HCT116 (cell line): ENCODE data around the gene FRMD4A. TPM values are rescaled to one million over a fixed set of nuclear protein-coding genes. Genes with fewer than 3 reads are reported as not detected.

Experiments
- ATAC-seq: fragments of 200-7000 bp; cut with Tn5 transposase; 2 replicates; pipeline ENCODE4 v1.9.1; 2020; ENCODE audit warnings: mild to moderate bottlenecking, moderate library complexity
- BruUV-seq: library from RNA; stranded (reverse); fragments of 400-500 nt; replicated peaks from 2 replicates; lab custom pipeline; 2021; lab: Mats Ljungman, UMichigan
- CTCF ChIA-PET: fragments of 300-600 bp; sonication (Branson Sonifier 250); formaldehyde crosslinking; loops from one replicate; lab custom pipeline; 2021; ENCODE audit warnings: antibody characterized with exemption; lab: Charles Lee
- POLR2A ChIA-PET: fragments of 300-600, 350-600 bp; sonication (Branson Sonifier 250); formaldehyde crosslinking; loops from one replicate; lab custom pipeline; 2021; ENCODE audit warnings: antibody characterized with exemption; lab: Charles Lee
- RAD21 ChIA-PET, 2 experiments: fragments of 300-600 bp; sonication (Branson Sonifier 250); formaldehyde crosslinking; loops; one replicate each; lab custom pipeline; 2023; ENCODE audit warnings: low total read pairs in 2 of 2; ENCODE audit not compliant: uncharacterized antibody in 2 of 2, unreplicated experiment in 2 of 2, low non-redundant PET in 1 of 2; lab: Charles Lee
- DNase-seq: peaks from one replicate; pipeline ENCODE4 v3.0.0-alpha.2; 2010; ENCODE audit warnings: low read depth, low spot score
- H2AFZ ChIP-seq: fragments of 200-600 bp; shearing (Covaris generic), sonication (generic); 2 replicates; pipeline ENCODE4 v1.6.1; 2017; ENCODE audit warnings: low read depth, mixed run types, mixed read lengths, antibody characterized with exemption, low read length; ENCODE audit not compliant: poor library complexity, severe bottlenecking
- H3K27ac ChIP-seq: 2 replicates; pipeline ENCODE4 v1.5.1; 2012; ENCODE audit warnings: low read depth, low read length
- H3K27me3 ChIP-seq: fragments of 200-600 bp; sonication (generic); 2 replicates; pipeline ENCODE4 v1.6.1; 2016; ENCODE audit warnings: mixed run types, low read length, mixed read lengths; ENCODE audit not compliant: insufficient read depth
- H3K36me3 ChIP-seq, 2 experiments: fragments of 200-500 bp in 1 of 2; fragments of 200-600 bp in 1 of 2; sonication (Bioruptor generic) in 1 of 2; sonication (generic) in 1 of 2; 2 replicates each; pipeline versions ENCODE4 v1.5.1 to v1.6.1; 2014 to 2016; ENCODE audit warnings: low read length in 2 of 2, inconsistent platforms in 1 of 2, mixed read lengths in 1 of 2, mixed run types in 1 of 2; ENCODE audit not compliant: insufficient read depth in 2 of 2, control insufficient read depth in 1 of 2
- H3K4me1 ChIP-seq, 2 experiments: fragments of 200-600 bp in 1 of 2; sonication (generic) in 1 of 2; 2 replicates each; pipeline versions ENCODE4 v1.5.1 to v1.6.1; 2012 to 2017; ENCODE audit warnings: low read length in 2 of 2, inconsistent platforms in 1 of 2, mild to moderate bottlenecking in 1 of 2, mixed read lengths in 1 of 2, mixed run types in 1 of 2, moderate library complexity in 1 of 2; ENCODE audit not compliant: insufficient read depth in 2 of 2, control insufficient read depth in 1 of 2
- H3K4me2 ChIP-seq: fragments of 200-600 bp; sonication (generic); 2 replicates; pipeline ENCODE4 v1.6.1; 2017; ENCODE audit warnings: mixed run types, low read length, mixed read lengths
- H3K4me3 ChIP-seq, 2 experiments: fragments of 200-600 bp in 1 of 2; sonication (generic) in 1 of 2; replicated peaks in 1 of 2; 2 replicates each; pipeline ENCODE4 v1.5.1; 2011 to 2016; ENCODE audit warnings: low read length in 2 of 2, control low read depth in 1 of 2, low read depth in 1 of 2, mild to moderate bottlenecking in 1 of 2, mixed read lengths in 1 of 2, mixed run types in 1 of 2
- H3K79me2 ChIP-seq: fragments of 200-600 bp; sonication (generic); 2 replicates; pipeline ENCODE4 v1.6.1; 2017; ENCODE audit warnings: mild to moderate bottlenecking, mixed run types, low read length, moderate library complexity, mixed read lengths; ENCODE audit not compliant: insufficient read depth
- H3K9ac ChIP-seq: fragments of 200-600 bp; sonication (generic); 2 replicates; pipeline ENCODE4 v1.6.1; 2016; ENCODE audit warnings: low read length, mixed read lengths
- H3K9me2 ChIP-seq: fragments of 200-600 bp; sonication (generic), shearing (Covaris generic); 2 replicates; pipeline ENCODE4 v1.6.1; 2017; ENCODE audit warnings: mixed run types, mild to moderate bottlenecking, moderate library complexity; ENCODE audit not compliant: insufficient read depth
- H3K9me3 ChIP-seq, 2 experiments: fragments of 200-500 bp in 1 of 2; fragments of 200-600 bp in 1 of 2; sonication (Bioruptor generic) in 1 of 2; sonication (generic) in 1 of 2; 2 replicates each; pipeline ENCODE4 v1.6.1; 2014 to 2017; ENCODE audit warnings: low read length in 2 of 2, mixed read lengths in 2 of 2, inconsistent platforms in 1 of 2, low read depth in 1 of 2, mild to moderate bottlenecking in 1 of 2, mixed run types in 1 of 2, moderate library complexity in 1 of 2; ENCODE audit not compliant: control insufficient read depth in 1 of 2, insufficient read depth in 1 of 2
- H4K20me1 ChIP-seq: fragments of 200-600 bp; sonication (generic), shearing (Covaris generic); 2 replicates; pipeline ENCODE4 v1.6.1; 2017; ENCODE audit warnings: mixed run types, mild to moderate bottlenecking, moderate library complexity; ENCODE audit not compliant: insufficient read depth
- CEBPB ChIP-seq: IDR thresholded peaks from 2 replicates; pipeline ENCODE4 v1.6.1; 2012; ENCODE audit warnings: low read depth
- EGR1 ChIP-seq: IDR thresholded peaks from 2 replicates; pipeline ENCODE4 v1.6.1; 2012; ENCODE audit warnings: low read depth
- ELF1 ChIP-seq: IDR thresholded peaks from 2 replicates; pipeline ENCODE4 v1.6.1; 2012; ENCODE audit warnings: low read depth, borderline replicate concordance
- EZH2phosphoT487 ChIP-seq: fragments of 200-600 bp; IDR thresholded peaks from 2 replicates; pipeline ENCODE4 v1.6.1; 2018; ENCODE audit warnings: antibody characterized with exemption, borderline replicate concordance
- FOSL1 ChIP-seq: IDR thresholded peaks from 2 replicates; pipeline ENCODE4 v1.6.1; 2012; ENCODE audit warnings: low read depth
- JUND ChIP-seq: IDR thresholded peaks from 2 replicates; pipeline ENCODE4 v1.6.1; 2012
- MAX ChIP-seq: IDR thresholded peaks from 2 replicates; pipeline ENCODE4 v1.6.1; 2012
- POLR2AphosphoS5 ChIP-seq: IDR thresholded peaks from 2 replicates; pipeline ENCODE4 v1.6.1; 2011; ENCODE audit warnings: mild to moderate bottlenecking, low read depth, low read length, moderate library complexity
- RAD21 ChIP-seq: IDR thresholded peaks from 2 replicates; pipeline ENCODE4 v1.6.1; 2012; ENCODE audit warnings: low read depth, mild to moderate bottlenecking
- REST ChIP-seq: IDR thresholded peaks from 2 replicates; pipeline ENCODE4 v1.6.1; 2012; ENCODE audit warnings: low read depth
- SIN3A ChIP-seq: IDR thresholded peaks from 2 replicates; pipeline ENCODE4 v1.6.1; 2012; ENCODE audit warnings: low read depth
- SP1 ChIP-seq: IDR thresholded peaks from 2 replicates; pipeline ENCODE4 v1.6.1; 2012; ENCODE audit warnings: low read depth
- SRF ChIP-seq: IDR thresholded peaks from 2 replicates; pipeline ENCODE4 v1.6.1; 2012; ENCODE audit warnings: low read depth
- TCF7L2 ChIP-seq: IDR thresholded peaks from 2 replicates; pipeline ENCODE4 v1.7.0; 2011; ENCODE audit warnings: borderline replicate concordance, inconsistent platforms; ENCODE audit not compliant: insufficient read depth, insufficient read length; ENCODE audit errors: extremely low read depth
- YY1 ChIP-seq: IDR thresholded peaks from 2 replicates; pipeline ENCODE4 v1.6.1; 2011; ENCODE audit warnings: low read length, low read depth, moderate library complexity, mild to moderate bottlenecking; ENCODE audit not compliant: insufficient replicate concordance; ENCODE audit errors: extremely low read depth
- ZFX ChIP-seq: fragments of 450-650 bp; IDR thresholded peaks from 2 replicates; pipeline ENCODE4 v1.6.1; 2017
- ZNF274 ChIP-seq: fragments of 200-500 bp; sonication (Bioruptor generic); IDR thresholded peaks from 2 replicates; pipeline ENCODE4 v1.6.1; 2014; ENCODE audit warnings: mild to moderate bottlenecking, low read depth, low read length, inconsistent platforms
- intact Hi-C: fragments of 100-400 bp; cut with micrococcal nuclease; formaldehyde crosslinking; loops from 2 replicates; pipeline ENCODE4 v1.10.0; 2022
- total RNA-seq: library from RNA; stranded (reverse); gene quantifications from one replicate; pipeline ENCODE4 v1.2.1, GENCODE V29; 2021; ENCODE audit not compliant: unreplicated experiment
- TF ChIP-seq, protein P1 (sequence below): IDR thresholded peaks from 2 replicates; pipeline ENCODE4 v1.6.1; 2012

FRMD4A gene
- total RNA-seq, 1 experiment from 2014 or later, result 0.20 TPM

DNA sequence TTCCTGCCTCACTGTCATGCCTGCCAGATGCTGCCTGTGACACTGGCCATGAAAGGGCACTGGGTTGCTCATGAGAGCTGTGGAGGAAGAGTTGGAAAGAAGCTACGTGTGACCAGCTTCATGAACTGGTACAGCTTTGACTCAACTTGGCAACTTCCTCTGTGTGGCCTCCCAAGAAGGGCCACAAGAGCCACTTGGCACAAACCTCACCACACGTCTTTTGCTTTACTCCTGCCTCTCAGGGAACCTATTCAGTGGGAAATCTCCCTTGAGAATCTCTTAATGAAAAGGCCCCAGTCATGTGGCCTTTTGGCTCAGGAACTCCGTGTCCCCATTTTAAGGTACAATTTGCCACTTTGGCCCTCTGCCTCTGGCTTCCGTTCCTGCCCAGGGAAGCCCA lies 54.5 kb downstream of the FRMD4A start:
- Histone ChIP-seq H3K4me1 (no peaks in the 10 kb centered on the region), H2AFZ (no peak overlapping the region), H3K27ac (no peak overlapping the region), H3K4me2 (no peak overlapping the region)
- RAD21 ChIA-PET, result no interaction called here
- ATAC-seq, result no peak
- TF ChIP-seq SIN3A (no peak), FOSL1 (no peak), REST (no peak), RAD21 (no peak), SRF (no peak), EZH2phosphoT487 (no peak), CEBPB (no peak), ZFX (no peak), MAX (no peak), SP1 (no peak), YY1 (no peak), ELF1 (no peak), TCF7L2 (no peak), POLR2AphosphoS5 (no peak), ZNF274 (no peak), EGR1 (no peak), JUND (no peak)
- TF ChIP-seq, protein P1, sequence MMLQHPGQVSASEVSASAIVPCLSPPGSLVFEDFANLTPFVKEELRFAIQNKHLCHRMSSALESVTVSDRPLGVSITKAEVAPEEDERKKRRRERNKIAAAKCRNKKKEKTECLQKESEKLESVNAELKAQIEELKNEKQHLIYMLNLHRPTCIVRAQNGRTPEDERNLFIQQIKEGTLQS, result no peak
- TF ChIP-seq, all 23 proteins: peak for 0
- intact Hi-C loops, result no loop called here
- H3K36me3 ChIP-seq, result no peaks in the 10 kb centered on the region
- H3K27me3 ChIP-seq, result peaks cover 52% of the 10 kb centered on the region
- no peaks in the 10 kb centered on the region for H3K79me2 ChIP-seq
- ChIA-PET CTCF (no interaction called here), POLR2A (no interaction called here)
- H3K9me2 ChIP-seq, result no peaks in the 10 kb centered on the region
- H3K9me3 ChIP-seq, result no peaks in the 10 kb centered on the region
- BruUV-seq, result no TSS peak
- DNase-seq, result no peak
- no peaks in the 10 kb centered on the region for H4K20me1 ChIP-seq
- H3K4me3 ChIP-seq, result no peak overlapping the region
- no peak overlapping the region for H3K9ac ChIP-seq
